Transverse colon (tissue), 3 donors: ENCODE results near the gene TMCC3.

Source experiments
- EP300 ChIP-seq: sonication (generic); formaldehyde crosslinking; IDR thresholded peaks from one replicate; pipeline ENCODE4 v1.6.1; 2017; ENCODE audit warnings: antibody characterized with exemption, low read depth
- TF ChIP-seq, protein P1 (sequence below), 5 experiments: fragments of 200-600 bp in 3 of 5; fragments of 450-650 bp in 2 of 5; sonication (generic) in 3 of 5; IDR thresholded peaks; 1 replicate in 2 of 5; 2 replicates in 3 of 5; pipeline ENCODE4 v1.5.1; 2016 to 2017; ENCODE audit warnings: antibody characterized with exemption in 5 of 5, inconsistent platforms in 3 of 5, mild to moderate bottlenecking in 2 of 5, moderate library complexity in 1 of 5

DNA sequence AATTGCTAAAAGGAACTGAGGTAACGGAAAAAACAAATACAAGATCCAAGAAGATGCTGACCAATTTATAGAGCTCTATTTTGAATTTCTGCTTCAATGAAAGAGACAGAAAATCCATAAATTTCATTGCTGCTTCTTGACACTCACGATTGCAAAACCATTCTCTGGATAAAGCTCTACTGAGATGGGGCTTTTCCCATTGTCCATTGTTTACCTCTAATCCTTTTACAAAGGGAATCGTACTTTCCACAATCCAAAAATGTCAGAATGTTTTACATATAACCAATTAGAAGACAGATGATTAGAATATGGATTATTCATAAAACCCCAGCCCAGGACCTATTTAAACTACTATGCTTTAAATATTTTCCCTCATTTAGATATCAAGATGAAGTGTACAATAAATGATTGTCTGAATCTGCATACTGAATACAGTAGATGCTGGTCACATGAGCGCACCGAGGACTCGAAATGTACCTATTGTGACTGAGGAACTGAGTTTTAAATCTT, 16.7 kb upstream of the TMCC3 start:
- TF ChIP-seq, protein P1, sequence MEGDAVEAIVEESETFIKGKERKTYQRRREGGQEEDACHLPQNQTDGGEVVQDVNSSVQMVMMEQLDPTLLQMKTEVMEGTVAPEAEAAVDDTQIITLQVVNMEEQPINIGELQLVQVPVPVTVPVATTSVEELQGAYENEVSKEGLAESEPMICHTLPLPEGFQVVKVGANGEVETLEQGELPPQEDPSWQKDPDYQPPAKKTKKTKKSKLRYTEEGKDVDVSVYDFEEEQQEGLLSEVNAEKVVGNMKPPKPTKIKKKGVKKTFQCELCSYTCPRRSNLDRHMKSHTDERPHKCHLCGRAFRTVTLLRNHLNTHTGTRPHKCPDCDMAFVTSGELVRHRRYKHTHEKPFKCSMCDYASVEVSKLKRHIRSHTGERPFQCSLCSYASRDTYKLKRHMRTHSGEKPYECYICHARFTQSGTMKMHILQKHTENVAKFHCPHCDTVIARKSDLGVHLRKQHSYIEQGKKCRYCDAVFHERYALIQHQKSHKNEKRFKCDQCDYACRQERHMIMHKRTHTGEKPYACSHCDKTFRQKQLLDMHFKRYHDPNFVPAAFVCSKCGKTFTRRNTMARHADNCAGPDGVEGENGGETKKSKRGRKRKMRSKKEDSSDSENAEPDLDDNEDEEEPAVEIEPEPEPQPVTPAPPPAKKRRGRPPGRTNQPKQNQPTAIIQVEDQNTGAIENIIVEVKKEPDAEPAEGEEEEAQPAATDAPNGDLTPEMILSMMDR (IDR thresholded peaks at IDR 0.05) = no peak
- no peak for TF ChIP-seq EP300
